GM19372 (cell line): Measurements from ENCODE around the gene GLIS1.

Experiments used
- ATAC-seq: cut with Tn5 transposase; IDR thresholded peaks from one replicate; pipeline ENCODE4 v1.9.1; 2021; ENCODE audit warnings: mild to moderate bottlenecking, low read depth, moderate library complexity; ENCODE audit not compliant: unreplicated experiment

GLIS1 gene

DNA sequence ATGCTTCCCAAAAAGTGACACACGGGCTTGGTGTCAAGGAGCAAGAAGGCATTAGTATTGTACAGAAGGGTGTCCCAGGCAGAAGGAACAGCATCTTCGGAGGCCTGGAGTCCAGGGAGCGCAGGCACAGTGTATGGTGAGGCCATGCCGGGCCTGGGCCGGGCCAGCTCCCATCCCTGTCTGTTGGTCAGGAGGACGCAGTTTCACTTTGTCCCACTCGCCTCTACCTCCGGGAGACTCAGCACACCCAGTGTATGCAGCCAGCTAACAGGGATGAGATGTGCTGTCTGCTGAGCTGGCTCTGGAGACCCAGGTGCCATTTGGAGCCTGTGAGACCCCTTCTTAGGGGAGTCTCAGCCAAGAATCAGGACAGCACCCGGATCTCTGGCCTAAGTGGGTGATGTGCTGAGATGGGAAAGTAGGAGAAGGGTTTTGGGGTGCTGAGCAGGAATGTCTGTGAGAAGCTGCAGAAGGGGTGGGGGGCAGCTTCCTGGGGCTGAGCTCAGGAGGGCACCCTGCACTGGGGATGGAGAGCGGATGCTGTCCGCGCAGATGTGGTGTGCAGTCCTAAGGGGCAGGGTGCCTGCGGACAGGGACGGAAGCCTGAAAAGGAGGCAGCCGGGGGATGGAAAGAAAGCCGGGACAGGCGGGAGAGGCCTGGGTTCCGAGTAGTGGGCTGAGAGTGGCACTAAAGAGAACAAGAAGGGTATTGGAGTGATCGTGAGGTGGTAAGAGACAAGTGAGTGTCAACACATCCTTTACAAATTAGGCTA lies 254.1 kb downstream of the GLIS1 start:
- ATAC-seq, result no peak

DNA sequence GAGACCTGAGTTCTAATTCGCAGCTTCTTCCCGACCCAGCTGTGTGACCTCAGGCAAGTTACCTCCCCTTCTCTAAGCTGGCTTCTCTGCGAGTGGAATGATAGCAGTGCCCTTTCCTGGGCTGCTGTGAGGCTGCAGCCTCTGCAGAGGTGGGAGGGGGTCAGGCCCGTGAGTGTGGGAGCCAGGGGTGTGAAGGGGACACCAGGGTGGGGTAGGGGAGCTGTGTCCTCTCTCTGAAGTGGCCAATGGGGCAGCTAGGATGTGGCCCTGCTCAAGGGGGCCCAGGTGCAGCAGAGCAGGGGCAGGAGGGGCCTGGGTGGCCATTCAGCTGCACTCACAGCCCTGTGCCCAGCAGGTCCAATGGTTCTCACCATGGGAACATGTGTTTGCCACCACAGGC lies 255.3 kb downstream of the GLIS1 start:
- no peak for ATAC-seq

DNA sequence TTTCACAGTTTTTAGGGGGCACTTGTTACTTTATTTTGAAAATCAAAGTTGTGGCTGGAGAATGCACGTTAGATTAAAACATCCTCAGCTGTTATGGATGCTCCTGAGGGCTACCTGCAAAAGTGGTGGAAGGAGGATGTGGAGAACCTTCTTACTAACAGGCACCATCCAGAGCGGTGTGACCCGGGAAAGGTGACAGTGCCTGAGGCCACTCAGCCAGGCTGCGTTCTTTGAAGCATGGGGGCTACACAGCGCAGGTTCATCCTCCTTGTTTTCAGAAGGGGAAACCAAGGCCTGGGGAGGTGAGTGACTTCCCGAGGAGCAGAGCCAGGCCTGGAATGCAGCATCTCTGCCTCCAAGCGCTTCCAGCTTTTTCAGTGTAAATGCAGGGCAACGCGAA lies 255.8 kb downstream of the GLIS1 start:
- no peak for ATAC-seq

DNA sequence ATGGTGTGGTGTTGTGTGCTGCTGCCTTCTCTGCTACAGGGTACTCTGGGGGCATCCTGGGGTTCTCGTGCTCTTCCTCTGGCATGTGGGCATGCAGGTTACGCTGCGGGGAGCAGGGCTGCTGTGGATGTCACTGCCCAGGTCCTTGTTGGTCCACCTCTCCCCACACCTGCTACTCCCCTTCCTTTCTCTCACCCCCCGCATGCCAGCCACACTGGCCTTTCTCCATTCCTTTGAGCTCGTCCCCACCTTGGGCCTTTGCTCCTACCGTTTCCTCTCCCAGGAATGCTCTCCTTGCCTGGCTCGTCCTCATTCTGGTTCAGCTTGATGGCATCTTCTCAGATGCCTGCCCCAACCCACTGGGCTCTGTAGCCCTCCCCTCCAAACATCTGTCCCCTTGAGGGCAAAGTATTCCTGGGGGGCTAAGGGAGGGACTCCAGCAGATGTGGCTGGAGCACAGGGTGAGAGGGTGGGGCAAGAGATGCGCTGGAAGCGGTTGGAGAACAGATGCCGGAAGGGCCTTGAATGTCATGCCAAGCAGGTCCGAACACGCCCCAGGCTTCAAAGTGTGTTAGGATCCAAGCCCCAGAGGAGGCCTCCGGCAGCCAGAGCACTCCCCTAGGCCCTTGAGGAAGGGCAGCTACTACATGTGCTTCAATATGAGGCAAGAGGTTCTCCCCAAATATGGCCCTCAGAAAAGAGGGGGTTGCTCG lies 256.4 kb downstream of the GLIS1 start:
- no peak for ATAC-seq

DNA sequence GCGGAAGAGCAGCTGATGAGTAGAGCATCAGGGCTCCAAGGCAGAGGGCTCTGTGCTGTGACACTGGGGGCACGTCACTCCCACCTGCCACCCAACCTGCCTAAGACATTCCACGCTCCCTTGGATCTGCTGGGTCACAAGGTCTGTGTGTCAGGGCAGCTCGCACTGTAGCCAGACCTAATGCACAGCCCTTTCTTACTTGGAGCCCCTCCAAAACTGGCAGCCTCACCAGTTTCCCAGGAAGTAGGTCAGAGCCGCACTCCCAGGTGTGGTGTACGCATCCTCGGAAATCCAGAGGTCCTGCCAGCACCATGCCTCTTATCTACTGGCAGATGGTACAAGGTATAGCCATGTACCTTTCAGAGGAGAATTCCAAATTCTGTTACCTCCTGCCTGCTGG lies 257.5 kb downstream of the GLIS1 start:
- ATAC-seq, result no peak

DNA sequence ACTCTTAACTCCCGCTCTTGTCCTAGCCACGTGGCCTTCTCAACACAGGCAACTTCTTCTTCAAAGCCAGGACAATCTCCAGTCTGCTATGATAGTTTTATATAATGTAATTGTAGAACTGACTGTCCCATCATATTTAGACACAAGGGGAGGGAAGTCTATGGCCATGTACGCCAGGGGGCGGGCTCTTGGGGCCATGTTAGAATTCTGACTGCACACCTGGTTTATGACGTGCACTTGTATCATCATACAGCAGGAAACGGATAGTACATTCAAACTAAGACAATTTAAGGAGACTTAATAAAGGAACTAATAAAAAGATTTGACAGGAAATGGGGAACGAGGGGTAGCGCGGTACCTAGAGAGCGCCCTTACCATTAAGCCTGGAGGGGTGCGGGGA lies 258.3 kb downstream of the GLIS1 start:
- ATAC-seq, result no peak

DNA sequence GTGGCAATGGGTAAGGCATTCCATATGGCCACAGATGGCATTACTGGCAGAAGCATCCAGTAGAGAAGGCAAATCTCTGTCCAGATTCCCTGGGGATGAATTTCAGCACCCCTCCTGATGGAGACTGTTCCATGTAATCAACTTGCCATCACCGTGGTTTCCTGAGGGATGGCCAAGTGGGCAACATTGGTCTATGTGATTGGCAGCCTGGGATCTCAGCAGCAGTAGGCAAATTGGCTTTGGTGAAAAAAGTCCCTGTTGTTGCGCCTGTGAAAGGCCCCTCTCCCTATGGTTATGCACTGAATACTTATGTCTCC lies 260.5 kb downstream of the GLIS1 start:
- ATAC-seq, result no peak

DNA sequence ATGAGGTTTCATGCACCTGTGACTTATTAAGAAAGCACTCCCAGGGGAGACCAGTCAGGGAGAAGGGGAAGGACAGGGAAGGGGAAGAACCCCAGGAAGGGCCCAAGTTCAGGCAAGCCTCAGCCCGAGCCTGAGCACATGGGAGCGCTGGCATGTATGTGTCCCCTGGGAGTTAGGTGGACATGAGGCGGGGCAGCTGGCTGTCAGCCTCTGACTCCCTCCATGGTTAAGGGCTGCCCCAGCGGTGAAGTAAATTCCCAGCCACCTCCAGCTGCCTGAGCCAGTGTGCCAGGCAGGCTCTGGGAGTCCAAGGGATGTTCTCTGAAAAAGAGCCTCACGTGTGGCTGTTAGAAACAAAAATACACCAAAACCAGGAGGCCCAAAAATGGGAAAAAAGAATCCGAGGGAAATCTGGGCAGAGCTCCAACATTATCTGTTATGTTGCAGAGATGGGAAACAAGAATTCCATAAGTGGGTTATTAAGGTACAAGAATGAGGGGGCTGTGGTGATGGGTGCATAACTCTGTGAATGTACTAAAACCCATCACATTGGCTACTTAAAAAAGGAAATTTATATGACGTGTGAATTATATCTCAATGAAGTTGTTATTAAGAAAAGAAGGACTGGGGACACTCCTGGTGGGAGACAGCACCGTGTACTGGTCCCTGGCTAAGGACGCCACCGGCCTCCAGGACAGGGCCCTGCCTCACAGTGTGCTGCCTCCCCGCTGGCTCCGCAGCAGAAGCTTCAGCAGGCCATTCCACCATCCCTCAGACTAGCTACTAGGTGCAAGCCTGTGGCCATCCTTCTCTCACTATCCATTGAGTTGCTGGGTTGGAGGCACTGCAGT lies 261.1 kb downstream of the GLIS1 start:
- ATAC-seq, result no peak

DNA sequence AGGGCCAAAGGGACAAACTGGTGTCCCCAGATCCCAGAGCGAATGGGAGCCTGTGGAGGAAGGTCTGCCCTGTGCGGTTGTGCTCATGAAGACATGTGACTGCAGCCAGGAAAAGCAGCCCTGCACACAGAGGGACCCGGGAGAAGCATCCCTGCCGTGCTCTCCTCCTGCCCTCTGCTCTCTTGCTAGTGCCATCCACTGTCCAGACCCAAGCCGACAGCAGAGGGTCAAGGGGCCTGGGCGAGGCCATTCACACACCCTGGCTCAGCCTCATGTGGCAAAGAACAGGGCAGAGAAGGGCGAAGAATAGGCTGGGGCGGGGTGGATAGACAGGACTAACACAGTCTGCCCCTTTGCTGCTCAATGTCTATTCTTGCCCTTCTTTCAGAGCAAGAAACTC lies 262.4 kb downstream of the GLIS1 start:
- no peak for ATAC-seq

DNA sequence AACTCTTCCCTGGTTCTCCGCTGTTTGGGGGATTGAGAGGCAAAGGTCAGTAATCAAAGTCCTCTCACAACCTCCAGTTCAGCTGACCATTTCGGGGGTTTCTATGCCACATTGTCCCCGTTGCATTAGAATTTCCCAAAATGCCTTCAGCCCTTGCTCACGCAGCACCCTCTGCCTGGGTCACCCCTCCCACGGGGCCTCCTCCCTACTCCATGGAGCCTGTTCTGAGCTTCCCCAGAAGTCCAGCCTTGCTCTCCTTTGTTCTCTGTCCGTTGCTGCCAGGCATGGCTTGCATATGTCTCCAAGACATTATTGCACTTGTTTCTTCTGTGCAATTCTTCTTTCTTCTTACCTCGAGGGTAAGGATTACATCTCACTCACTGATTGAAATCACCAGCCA lies 263.3 kb downstream of the GLIS1 start:
- ATAC-seq, result no peak

DNA sequence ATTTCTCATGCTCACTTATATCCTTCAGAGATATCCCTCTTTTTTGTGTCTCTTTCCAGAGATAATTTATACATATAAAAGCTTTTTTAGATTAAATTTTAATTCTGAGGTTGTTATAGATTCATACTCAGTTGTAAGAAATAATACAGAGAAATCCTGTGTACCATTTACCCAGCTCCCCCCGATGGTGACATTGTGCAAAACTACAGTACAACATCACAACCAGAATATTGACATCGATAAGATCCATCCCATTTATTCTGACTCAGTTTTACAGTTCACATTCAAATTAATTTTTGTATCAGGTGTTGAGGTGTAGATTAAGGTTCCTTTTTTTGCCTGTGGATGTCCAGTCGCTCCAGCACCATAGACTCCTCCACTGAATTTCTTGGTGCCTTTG lies 265.5 kb downstream of the GLIS1 start:
- no peak for ATAC-seq

DNA sequence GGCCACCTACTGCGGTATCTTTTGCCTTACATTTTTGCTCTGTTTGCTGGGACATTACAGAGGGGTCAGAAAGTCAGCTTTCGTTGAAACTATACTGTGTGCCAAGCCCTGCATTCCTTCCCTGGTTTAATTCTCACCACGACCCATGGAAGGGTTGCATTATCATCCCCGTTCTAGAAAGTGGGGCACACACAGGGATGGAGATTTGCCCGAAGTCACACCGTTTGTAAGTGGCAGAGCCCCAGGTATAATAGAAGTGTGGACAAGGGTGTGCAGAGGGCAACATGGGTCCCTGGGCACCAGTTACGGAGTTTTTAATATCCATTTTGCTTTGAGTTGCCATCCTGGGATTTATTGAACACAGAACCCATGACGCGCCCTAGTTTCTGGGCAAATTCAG lies 268.0 kb downstream of the GLIS1 start:
- no peak for ATAC-seq

DNA sequence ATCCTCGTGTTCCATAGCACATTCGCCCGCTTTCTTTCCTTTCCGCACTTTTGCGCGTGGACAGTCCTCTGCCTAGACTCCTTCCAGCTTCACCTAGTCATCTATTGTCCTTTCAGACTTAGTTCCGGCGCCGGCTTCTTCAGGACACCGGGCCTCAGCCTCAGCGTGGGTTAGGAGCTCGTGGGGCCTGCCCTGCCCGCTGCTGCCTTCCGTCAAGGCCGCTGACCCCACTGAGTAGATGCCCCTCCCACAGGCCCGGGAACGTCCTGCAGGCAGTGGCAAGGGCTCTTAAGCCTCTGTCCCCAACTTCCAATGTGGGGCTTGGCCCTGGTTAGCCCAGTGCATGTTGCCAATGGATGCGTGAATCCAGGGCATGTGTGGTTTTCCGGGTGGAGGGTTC lies 268.4 kb downstream of the GLIS1 start:
- no peak for ATAC-seq

DNA sequence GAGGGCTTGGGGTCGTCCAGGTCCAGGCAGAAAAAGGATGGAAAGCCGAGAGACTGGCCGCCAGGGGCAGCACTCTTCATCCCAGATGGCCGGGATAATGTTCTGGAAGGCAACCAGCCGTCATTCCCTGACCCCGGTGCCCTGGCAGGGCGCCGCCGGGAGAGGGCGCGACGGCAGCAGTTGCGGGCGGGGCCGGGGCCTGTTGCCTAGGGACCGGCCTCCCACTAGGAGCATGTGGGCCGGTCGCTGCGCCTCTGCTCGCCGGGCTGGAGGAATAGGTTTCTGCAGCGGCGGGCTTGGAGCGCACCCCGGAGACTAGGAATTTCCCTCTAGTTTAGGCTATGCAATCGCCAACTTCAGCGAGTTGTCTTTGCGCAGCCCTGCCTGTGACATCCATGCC lies 268.8 kb downstream of the GLIS1 start:
- ATAC-seq, result no peak

DNA sequence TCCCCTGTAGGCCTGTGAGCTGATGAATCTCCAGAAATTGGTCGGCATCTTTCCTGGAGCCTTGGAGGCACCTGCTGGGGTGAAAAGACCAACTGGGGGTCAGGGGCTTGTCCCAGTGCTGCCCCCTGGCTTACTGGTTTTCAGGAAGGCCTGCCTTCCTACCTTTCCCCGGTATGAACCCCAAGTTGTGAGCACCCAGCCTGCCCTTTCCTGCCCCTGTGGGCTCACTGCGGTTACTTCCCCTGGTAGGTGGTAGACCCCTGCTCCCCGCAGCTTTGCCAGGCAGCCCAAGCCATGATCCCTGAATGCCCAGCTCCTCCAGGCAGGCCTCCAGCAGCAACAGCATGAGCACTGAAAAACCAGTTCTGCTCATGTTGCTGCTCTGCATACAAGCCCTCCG lies 269.6 kb downstream of the GLIS1 start:
- ATAC-seq, result no peak

DNA sequence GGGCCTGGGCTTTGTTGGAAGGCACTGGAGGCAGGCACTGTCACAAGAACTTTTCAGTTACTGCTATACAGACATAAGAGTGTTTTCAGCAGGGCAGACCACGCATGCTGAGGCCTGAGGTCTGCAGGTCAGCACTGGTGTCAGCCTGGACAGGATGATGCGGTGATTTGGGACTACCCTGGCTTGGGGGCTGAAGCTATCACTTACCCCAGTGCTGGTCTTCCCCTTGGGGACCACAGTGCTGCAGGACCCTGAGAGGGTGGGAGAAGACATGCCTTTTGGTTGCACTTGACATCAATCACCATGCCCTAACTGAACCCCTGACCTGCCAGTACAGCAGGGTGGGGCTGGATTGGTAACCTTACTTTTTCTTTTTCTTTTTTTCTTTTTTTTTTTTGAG lies 270.6 kb downstream of the GLIS1 start:
- no peak for ATAC-seq

DNA sequence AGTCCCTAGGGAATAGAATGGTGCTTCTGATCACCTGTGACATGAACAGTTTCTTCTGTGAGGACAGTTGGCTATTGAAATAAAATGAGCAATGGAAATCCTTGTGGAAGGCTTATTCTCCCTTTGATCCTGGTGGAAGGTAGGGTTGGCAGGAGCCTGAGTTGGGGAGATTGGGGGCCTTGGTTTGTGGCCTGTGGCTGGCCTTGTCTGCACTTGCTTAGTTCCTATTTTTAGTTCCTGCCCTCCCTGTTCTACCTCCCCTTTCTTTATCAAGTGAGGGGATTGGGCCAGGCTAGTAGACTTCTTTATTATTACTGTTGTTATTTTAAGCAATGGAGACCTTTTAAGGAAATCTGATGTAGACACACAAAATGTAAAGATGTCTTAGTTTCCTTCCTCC lies 271.6 kb downstream of the GLIS1 start:
- ATAC-seq, result no peak

DNA sequence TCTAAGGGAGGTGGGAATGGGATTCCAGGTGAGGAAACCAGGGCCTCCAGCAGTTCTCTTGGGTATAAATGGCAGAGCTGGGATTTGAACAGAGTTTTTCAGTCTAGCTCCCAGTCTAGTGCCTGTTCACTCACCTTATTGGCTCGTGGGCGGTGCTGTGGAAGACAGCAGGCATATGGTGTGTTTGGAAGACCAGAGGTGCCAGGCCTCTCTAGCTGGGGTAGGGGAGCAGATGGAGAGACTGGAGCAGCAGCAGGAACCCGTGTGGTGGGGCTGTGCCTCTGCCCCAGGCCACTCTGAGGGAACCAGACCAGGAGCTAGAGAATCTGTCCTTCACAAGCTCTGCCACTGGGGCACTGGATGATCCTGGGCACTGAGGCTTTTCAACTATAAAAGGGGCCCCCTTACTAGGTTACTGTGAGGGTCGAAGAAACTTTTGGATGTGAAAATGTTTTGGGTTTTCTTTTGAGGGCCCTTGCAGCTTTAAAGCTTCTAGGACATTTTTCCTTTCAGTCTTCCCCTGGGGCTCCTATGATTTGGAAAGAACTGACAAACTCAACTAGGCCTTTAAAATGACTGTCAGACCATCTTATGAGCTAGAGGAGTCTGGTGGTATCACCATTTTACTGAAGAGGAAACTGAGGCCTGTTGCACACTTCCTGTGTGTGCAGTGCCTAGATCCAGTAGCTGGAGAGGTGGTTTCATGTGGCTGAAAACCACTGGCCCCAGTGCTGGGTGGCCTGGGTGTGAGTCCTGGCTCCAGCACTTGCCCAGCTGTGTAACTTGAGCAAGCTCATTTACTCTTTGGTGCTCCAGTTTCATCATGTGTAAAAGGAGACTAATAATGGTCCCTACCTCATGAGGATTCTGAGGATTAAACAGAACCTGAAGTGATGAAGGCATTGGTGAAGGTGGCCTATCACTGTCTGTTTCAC lies 273.7 kb downstream of the GLIS1 start:
- ATAC-seq, result no peak

DNA sequence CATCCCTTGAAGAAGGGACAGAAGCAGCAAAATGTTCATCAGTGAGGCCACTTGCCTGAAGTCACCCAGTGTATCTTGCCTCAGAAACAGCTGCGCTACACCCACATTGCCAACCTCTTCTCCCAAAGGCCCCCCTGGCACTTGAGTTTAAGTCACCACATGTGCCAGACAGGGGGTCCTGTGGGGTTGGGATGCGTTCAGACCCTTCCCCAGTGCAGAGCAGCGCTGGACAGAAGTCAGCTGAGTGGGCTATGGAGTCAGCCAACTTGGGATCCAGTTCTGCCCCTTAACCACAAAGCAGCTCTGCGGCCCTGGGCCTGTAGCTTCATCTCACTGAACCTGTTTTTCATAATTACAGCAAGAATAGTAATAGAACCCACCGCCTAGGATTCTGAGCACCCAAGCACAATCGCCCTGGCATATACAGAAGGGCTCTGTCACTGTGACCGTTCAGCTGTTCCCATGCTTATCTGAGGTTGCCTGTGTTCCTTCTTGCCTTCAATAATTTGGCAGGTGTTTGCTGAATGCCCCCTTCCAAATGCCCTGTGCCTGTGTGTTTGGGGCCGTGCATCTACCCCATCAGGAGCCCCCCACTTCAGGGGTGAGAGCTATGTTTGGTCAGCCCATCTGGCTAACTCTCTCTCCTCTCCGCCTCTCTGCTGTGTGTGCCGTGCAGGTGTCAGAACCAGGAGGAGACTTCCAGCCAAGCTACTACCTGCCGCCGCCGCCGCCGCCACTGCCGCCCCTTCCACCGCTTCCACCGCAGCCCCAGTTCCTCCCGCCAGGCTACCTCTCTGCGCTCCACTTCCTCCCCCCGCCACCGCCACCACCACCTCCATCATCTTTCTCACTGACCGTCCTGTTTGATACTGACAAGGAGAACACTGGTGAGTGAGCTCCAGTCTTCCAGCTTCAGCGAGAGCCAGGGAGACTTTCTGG lies 274.7 kb downstream of the GLIS1 start:
- no peak for ATAC-seq
